Activated CD4-positive, alpha-beta T cell treated with anti-CD3 and anti-CD28 coated beads, Interleukin-2, Interleukin-6, amounts not matched to agents 100 ng/mL and 50 ng/mL, durations not matched to agents 16 hours and 8 hours (primary cell): ENCODE results near the gene XRN1.
A peak's percentile ranks its signal among the peaks of the same experiment; 100 is the strongest.
"Not testable (repeated sequence)": the region's sequence is repeated elsewhere in the genome, so short reads cannot be mapped to it uniquely, and the experiment has no call there.

Experiments
- DNase-seq: peaks from one replicate; pipeline ENCODE4 v3.0.0-alpha.2; 2020

The XRN1 gene, protein sequence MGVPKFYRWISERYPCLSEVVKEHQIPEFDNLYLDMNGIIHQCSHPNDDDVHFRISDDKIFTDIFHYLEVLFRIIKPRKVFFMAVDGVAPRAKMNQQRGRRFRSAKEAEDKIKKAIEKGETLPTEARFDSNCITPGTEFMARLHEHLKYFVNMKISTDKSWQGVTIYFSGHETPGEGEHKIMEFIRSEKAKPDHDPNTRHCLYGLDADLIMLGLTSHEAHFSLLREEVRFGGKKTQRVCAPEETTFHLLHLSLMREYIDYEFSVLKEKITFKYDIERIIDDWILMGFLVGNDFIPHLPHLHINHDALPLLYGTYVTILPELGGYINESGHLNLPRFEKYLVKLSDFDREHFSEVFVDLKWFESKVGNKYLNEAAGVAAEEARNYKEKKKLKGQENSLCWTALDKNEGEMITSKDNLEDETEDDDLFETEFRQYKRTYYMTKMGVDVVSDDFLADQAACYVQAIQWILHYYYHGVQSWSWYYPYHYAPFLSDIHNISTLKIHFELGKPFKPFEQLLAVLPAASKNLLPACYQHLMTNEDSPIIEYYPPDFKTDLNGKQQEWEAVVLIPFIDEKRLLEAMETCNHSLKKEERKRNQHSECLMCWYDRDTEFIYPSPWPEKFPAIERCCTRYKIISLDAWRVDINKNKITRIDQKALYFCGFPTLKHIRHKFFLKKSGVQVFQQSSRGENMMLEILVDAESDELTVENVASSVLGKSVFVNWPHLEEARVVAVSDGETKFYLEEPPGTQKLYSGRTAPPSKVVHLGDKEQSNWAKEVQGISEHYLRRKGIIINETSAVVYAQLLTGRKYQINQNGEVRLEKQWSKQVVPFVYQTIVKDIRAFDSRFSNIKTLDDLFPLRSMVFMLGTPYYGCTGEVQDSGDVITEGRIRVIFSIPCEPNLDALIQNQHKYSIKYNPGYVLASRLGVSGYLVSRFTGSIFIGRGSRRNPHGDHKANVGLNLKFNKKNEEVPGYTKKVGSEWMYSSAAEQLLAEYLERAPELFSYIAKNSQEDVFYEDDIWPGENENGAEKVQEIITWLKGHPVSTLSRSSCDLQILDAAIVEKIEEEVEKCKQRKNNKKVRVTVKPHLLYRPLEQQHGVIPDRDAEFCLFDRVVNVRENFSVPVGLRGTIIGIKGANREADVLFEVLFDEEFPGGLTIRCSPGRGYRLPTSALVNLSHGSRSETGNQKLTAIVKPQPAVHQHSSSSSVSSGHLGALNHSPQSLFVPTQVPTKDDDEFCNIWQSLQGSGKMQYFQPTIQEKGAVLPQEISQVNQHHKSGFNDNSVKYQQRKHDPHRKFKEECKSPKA (N-terminal part only)

DNA sequence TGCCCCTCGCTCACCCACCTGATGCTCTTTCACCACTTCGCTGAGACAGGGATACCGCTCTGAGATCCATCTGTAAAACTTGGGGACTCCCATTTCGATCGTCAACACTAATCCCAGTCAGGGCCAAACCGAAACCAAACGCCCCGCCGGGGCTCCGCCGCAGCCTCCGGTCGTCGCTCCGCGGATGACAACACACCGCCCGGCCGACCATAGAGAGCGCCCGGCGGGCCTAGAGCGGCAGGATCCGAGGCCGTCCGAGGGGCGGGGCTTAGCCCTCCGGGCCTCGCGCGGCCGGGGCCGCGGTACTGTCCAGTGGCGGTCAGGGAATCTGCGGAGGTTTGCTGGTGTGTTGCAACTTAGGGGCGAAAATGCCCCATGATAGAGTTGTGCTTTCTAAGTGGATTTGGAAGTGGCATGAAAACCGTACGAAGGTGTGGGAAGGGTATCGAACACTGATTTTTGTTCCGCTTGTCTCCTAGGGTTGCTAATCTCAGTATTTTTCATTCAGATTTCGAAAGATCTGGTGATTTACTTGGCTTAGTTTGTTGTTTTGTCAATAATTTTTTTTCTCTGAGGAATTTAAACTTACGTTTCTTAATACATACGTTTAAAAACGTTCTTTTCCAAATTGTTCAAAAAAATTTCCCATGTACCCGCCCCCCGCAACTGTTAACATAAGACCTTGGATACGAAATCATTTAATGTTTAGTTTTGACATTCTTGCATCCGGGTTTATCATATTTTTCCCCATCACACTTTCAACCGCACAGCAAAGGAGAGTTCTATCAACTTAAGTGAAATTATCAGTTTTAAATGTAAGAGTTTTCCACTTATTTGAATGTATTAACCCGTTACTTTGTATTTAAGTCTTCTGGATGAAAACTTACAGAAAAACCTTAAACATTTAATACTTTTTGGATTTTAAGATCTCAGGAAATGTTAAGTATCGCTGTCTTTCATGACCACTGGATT, at the start of gene XRN1:
Gene XRN1, minus strand, starts transcription at position 186 of the 972 bp plus-strand sequence. Its CDS starts 93 bp downstream, at position 93.
- peak; percentile 98 for DNase-seq

GRCh38 chr3:142495103-142495502, 47.3 kb upstream of the XRN1 start:
- no peak for DNase-seq

GRCh38 chr3:142492184-142492583, 44.3 kb upstream of the XRN1 start:
- DNase-seq, result no peak

DNA sequence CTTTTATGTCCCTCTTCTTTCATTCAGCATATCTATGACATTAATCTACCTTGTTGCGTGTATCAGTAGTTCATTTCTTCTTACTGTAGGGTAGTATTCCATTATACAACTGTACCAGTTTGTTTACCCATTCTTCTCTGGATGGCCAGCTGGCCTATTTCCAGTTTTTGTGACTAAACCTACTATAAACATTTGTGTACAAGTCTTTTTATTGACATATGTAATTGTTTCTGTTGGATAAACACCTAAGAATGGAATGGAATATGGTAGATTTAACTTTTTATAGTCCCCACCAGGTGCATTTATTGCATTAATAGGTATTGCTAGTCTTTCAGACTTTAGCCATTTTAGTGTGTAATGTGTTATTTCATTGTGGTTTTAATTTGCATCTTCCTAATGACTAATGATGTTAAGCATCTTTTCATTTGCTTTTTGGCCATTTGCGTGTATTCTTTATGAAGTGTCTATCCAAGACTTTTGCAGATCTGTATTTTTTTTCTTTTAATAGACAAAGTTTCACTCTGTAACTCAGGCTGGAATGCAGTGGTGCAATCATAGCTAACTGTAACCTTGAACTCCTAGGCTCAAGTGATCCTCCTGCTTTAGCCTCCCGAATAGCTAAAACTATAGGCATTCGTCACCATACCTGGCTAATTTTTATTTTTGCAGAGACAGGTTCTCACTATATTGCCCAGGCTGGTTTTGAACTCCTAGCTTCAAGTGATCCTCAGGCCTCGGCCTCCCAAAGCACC, 41.9 kb upstream of the XRN1 start:
- DNase-seq, result no peak

DNA sequence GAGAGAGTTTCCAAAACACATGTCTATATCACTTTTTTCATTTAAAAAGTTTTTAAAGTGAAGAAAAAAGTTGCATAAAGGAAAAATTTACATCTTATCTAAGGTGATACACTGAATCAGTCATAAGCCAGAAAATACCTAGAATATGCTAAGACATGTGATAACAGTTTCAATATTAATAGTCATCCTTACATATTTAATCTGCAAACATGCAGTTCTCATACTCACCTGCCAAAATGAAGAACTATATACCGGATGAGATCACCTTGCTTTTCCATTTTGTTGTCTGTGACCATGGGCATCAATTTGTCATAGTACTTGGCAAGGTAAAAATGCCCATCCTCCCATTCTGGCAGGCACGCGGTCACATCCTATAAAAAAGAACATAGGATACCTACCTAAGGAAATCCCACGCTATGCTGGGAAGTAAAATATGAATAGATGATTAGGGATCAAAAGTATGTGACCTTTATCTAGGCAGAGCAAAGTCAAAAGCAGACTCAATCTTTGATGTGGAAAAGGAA, 37.1 kb upstream of the XRN1 start:
- DNase-seq, result no peak

DNA sequence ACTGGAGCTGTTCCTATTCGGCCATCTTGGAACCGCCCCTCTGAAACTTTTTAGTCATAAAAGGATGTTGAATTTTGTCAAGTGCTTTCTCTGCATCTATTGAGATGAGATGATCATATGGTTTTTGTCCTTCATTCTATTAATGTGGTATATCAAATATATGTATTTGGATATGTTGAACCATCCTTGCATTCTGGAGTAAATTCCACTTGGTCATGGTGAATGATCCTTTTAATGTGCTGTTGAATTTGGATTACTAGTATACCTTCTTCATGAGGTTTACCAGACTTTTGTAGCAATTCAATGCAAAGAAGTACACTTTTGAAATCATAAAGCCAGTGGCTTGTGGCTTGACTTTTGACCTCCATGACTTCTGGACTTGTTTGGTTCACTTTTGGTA, 33.4 kb upstream of the XRN1 start:
- no peak for DNase-seq

DNA sequence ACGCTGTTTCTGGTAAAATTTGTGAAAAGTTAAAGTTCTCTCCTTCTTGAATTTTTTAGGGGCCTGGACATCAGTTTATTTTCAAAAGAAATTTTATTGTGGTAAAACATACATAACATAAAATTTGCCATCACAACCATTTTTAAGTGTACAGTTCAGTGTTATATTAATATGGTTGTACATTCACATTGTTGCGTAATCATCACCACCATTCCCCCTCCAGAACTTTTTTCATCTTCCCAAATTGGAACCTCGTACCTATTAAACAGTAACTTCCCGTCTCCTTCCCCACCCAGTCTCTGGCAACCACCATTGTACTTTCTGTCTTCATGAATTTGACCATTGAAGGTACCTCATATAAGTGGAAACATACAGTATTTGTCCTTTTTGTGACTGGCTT, 23.0 kb upstream of the XRN1 start:
- no peak for DNase-seq

- no peak for DNase-seq
Measured at GRCh38 chr3:142468456-142468855, 20.6 kb upstream of the XRN1 start.

DNA sequence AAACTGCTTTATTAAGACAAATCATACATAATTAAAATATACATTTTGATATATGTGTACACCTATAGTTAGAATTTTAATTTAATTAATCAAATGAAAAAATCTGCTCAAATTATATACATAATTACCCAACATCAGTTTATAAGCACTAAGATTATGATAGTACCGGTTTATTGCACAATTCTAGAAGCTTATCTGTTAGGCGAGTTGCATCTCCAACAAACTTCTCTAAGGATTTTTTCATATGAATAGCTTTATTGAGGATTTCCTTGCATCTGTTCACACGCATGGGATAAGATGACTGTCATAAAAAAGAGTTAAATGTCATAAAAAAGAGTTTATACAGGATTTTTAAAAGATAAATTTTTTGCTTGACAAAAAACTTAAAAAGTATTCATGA, 19.9 kb upstream of the XRN1 start:
- no peak for DNase-seq

DNA sequence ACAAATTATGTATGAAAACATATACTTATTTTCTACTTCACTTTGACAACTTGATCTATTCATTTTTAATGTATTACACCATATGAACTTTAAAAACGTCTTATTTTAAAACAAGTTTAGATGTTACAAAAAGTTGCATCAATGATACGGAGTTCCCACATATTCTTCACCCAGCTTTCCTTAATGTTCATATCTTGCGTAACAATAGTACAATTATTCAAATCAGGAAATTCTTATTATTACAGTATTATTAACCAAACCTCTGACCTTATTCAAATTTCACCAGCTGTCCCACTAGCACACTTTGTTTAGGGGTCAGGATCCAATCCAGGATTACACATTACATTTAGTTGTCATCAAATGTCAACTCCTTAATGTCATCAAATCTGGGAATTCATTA, 12.9 kb upstream of the XRN1 start:
- DNase-seq, result no peak

DNA sequence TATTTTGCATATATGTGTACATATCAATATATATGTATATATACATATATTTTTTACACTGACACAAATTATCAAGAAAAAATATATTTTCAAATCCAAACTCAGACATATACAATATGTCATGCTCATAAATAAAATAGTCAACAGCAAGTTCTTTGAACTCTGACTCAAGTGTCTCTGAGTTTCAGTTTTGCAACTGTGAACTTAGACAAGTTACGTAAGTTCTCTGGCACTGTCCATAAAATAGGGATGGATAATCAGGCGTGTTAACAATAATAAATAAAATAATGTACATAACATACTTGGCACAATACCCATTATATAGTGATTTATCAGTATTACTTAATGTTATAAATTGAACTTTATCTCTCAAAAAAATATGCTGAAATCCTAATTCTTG, 12.1 kb upstream of the XRN1 start:
- no peak for DNase-seq

- no peak for DNase-seq
Measured at GRCh38 chr3:142459096-142459495, 11.3 kb upstream of the XRN1 start.

DNA sequence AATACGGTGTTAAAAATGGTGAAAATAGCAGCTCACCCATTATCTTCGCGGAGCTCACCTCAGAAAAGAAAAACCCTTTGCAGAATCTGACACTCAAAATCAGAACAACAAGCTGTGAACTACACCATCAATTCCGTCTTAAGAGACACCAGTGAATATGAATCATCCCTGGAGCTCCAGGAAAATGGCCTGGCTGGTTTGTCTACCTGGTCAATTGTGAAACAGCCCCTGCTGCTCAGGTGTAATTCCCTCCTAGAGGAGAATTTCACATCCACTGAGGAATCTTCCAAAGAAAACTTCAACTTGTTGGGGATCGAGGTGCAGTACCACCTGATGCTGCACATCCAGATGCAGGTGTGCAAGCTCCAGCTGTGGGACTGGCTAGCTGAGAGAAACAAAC, 3.0 kb upstream of the XRN1 start:
- no peak for DNase-seq

- no peak for DNase-seq
Measured at GRCh38 chr3:142450189-142450588, 2.4 kb upstream of the XRN1 start.

GRCh38 chr3:142447301-142447851, 461 bp downstream of the XRN1 start:
- peak; percentile 46 for DNase-seq

- DNase-seq, result peak; percentile 72
Measured at GRCh38 chr3:142445816-142446254, 2.0 kb downstream of the XRN1 start.

DNA sequence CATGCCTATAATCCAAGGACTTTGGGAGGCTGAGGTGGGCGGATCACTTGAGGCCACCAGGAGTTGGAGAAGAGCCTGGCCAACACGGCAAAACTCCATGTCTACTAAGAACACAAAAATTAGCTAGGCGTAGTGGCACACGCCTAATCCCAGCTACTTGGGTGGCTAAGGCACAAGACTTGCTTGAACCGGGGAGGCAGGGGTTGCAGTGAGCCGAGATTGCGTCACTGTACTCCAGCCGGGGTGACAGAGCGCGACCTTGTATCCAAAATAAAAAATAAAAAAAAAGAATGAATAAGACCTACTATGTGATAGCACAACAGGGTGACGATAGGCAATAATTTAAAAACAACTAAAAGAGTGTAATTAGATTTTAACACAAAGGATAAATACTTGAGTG, 3.5 kb downstream of the XRN1 start:
- no peak for DNase-seq

DNA sequence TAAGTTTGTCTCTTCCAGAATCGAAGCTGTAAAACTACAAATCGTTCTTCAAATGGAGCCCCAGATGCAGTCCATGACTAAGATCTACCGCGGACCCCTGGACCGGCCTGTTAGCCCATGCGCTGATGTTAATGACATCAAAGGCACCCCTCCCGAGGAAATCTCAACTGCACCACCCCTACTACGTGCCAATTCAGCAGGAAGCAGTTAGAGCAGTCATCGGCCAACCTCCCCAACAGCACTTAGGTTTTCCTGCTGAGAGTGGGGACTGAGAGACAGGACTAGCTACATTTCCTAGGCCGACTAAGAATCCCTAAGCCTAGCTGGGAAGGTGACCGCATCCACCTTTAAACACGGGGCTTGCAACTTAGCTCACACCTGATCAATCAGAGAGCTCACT, 4.8 kb downstream of the XRN1 start:
- DNase-seq, result not testable (repeated sequence)

DNA sequence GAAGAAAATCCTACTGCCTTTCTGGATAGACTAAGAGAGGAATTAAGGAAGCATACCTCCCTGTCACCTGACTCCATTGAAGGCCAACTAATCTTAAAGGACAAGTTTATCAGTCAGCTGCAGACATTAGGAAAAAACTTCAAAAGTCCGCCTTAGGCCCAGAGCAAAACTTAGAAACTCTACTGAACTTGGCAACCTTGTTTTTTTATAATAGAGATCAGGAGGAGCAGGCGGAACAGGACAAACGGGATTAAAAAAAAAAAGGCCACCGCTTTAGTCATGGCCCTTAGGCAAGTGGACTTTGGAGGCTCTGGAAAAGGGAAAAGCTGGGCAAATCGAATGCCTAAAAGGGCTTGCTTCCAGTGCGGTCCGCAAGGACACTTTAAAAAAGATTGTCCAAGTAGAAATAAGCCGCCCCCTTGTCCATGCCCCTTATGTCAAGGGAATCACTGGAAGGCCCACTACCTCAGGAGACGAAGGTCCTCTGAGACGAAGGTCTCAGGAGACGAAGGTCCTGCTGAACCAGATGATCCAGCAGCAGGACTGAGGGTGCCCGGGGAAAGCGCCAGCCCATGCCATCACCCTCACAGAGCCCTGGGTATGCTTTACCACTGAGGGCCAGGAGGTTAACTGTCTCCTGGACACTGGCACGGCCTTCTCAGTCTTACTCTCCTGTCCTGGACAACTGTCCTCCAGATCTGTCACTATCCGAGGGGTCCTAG, 8.2 kb downstream of the XRN1 start:
- DNase-seq, result not testable (repeated sequence)

DNA sequence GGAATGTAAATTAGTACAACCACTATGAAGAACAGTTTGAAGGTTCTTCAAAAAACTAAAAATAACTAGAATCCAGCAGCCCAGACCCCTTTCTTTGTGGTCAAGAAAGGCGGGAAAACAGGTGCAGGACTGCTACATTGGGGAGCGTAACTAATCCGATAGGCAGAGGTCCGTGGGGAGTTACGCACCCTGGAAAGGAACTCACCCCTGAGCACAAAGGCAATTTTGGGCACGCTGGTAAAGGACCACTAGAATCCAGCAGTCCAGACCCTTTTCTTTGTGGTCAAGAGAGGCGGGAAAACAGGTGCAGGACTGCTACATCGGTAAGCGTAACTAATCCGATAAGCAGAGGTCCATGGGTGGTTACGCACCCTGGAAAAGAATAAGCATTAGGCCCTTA, 9.7 kb downstream of the XRN1 start:
- DNase-seq, result not testable (repeated sequence)
